ENCODE measurements around the gene IPO9.
"Not testable (repeated sequence)": the region's sequence is repeated elsewhere in the genome, so short reads cannot be mapped to it uniquely, and the experiment has no call there.

The IPO9 gene

GRCh38 chr1:201849372-201850052 is 20.6 kb downstream of the IPO9 start:
- no peak for DNase-seq

- DNase-seq = no peak
These were observed 21.1 kb downstream of the IPO9 start for GRCh38 chr1:201850053-201850397.

GRCh38 chr1:201851949-201852348 is 23.0 kb downstream of the IPO9 start:
- no peak for DNase-seq

GRCh38 chr1:201856722-201857121 is 27.8 kb downstream of the IPO9 start:
- DNase-seq = not testable (repeated sequence)

GRCh38 chr1:201859424-201859823 is 30.5 kb downstream of the IPO9 start:
- DNase-seq = no peak

GRCh38 chr1:201861448-201861847 is 32.5 kb downstream of the IPO9 start:
- DNase-seq = no peak

GRCh38 chr1:201870397-201870796 is 41.4 kb downstream of the IPO9 start:
- no peak for DNase-seq

- DNase-seq = no peak
These were observed 45.7 kb downstream of the IPO9 start for GRCh38 chr1:201874672-201875071.

- DNase-seq = no peak
These were observed 47.3 kb downstream of the IPO9 start for GRCh38 chr1:201876148-201876818.

- no peak for DNase-seq
These were observed 49.0 kb downstream of the IPO9 start for GRCh38 chr1:201877877-201878401.

- no peak for DNase-seq
These were observed 52.1 kb downstream of the IPO9 start for GRCh38 chr1:201880928-201881571.

GRCh38 chr1:201881617-201882016 is 52.7 kb downstream of the IPO9 start:
- DNase-seq = no peak

GRCh38 chr1:201882665-201883132 is 53.7 kb downstream of the IPO9 start:
- no peak for DNase-seq

- DNase-seq = no peak
These were observed 54.3 kb downstream of the IPO9 start for GRCh38 chr1:201883266-201883665.

GRCh38 chr1:201883786-201884185 is 54.8 kb downstream of the IPO9 start:
- no peak for DNase-seq

- DNase-seq = no peak
These were observed 55.5 kb downstream of the IPO9 start for GRCh38 chr1:201884425-201884824.

- DNase-seq = no peak
These were observed 56.6 kb downstream of the IPO9 start for GRCh38 chr1:201885531-201886075.

- DNase-seq = no peak
These were observed 57.3 kb downstream of the IPO9 start for GRCh38 chr1:201886103-201886885.

- no peak for DNase-seq
These were observed 58.3 kb downstream of the IPO9 start for GRCh38 chr1:201887116-201887866.

GRCh38 chr1:201888282-201889089 is 59.5 kb downstream of the IPO9 start, which contains the start of gene SHISA4:
Gene SHISA4, plus strand, starts transcription at chr1:201888898. Its CDS starts 97 bp downstream, at chr1:201888995.
- peak in 1 of 2 donors; percentile 30 for DNase-seq
